GM12872 (cell line): ENCODE results near the gene FEM1B.

Experiments
- CTCF ChIP-seq: IDR thresholded peaks from 3 replicates; pipeline ENCODE4 v1.5.1; 2011; ENCODE audit warnings: low read depth, mild to moderate bottlenecking, low read length, moderate library complexity; ENCODE audit not compliant: insufficient read depth

Gene FEM1B

DNA sequence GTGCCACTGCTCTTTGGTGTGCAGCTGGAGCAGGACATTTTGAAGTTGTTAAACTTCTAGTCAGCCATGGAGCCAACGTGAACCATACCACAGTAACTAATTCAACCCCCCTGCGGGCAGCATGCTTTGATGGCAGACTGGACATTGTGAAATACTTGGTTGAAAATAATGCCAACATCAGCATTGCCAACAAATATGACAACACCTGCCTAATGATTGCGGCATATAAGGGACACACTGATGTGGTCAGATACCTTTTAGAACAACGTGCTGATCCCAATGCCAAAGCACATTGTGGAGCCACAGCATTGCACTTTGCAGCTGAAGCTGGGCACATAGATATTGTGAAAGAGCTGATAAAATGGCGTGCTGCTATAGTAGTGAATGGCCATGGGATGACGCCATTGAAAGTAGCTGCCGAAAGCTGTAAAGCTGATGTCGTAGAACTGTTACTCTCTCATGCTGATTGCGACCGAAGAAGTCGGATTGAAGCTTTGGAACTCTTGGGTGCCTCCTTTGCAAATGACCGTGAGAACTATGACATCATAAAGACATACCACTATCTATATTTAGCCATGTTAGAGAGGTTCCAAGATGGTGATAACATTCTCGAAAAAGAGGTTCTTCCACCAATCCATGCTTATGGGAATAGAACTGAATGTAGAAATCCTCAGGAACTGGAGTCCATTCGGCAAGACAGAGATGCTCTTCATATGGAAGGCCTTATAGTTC, 12.2 kb downstream of the FEM1B start:
- no peak for TF ChIP-seq CTCF

- TF ChIP-seq CTCF, result no peak
Observed at GRCh38 chr15:68290715-68291114, 13.2 kb downstream of the FEM1B start.

GRCh38 chr15:68292157-68292781, 14.7 kb downstream of the FEM1B start:
- no peak for TF ChIP-seq CTCF

- no peak for TF ChIP-seq CTCF
Observed at GRCh38 chr15:68292967-68293366, 15.4 kb downstream of the FEM1B start.

DNA sequence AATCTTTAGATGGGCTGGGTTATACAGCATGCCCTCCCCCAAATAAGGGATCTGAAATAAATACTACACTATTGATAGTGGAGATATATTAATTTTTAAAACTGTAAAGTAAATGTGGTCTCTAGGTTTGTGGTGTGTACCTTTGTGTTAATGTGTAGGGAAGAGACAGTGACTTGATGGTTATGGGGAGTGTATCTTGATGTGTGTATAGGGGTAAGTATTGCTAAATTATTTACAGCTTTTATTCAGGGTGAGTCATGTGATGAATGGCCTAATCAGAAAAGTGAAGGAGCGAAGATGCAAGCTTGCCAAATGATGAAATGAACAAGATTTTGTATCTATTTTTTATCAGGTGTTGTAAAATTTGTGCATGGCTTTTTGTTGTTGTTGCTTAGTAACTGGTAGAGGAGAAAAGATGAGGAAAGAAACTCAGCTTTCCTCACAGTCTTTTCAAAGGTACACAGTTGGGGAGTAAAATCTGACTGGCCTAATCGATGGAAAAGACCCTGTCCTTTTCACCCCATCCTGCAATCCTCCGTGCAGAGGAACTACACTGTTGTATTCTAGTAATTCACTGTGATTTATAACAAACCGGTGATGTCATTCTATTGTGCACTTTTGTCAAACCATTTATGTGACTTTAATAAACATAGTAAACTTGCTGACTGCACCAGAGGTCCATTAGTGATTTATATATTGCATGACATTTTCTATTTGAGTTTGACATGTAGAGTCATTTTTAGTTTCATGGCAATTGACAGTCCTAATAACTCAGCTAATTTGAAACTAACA, 17.7 kb downstream of the FEM1B start:
- no peak for TF ChIP-seq CTCF

GRCh38 chr15:68298336-68298735, 20.8 kb downstream of the FEM1B start:
- TF ChIP-seq CTCF, result no peak

- no peak for TF ChIP-seq CTCF
Observed at GRCh38 chr15:68298882-68299381, 21.4 kb downstream of the FEM1B start.
